HepG2 (cell line): ENCODE data around the gene RSL1D1. TPM values are rescaled to one million over a fixed set of nuclear protein-coding genes. Genes with fewer than 3 reads are reported as not detected.

ENCODE experiments used
- ATAC-seq: fragments of 200-7000 bp; cut with Tn5 transposase; 3 replicates; pipeline ENCODE4 v1.9.1; 2020; ENCODE audit warnings: mild to moderate bottlenecking, moderate library complexity
- BruUV-seq: library from RNA; stranded (reverse); fragments of 400-500 nt; replicated peaks from 2 replicates; lab custom pipeline; 2021; lab: Mats Ljungman, UMichigan
- CTCF ChIA-PET: fragments of 300-600 bp; formaldehyde crosslinking; extraction: SDS; loops from one replicate; lab custom pipeline; 2021; ENCODE audit warnings: low total read pairs, inconsistent platforms, low intra/inter-chr PET ratio; lab: Yijun Ruan, JAX
- POLR2A ChIA-PET: fragments of 350-600 bp; sonication (Branson Sonifier 250); formaldehyde crosslinking; loops from one replicate; lab custom pipeline; 2020; ENCODE audit warnings: antibody characterized with exemption, inconsistent platforms; lab: Yijun Ruan, JAX
- DNase-seq: peaks from one replicate; pipeline ENCODE4 v3.0.0-alpha.2; 2015; ENCODE audit warnings: low spot score
- FAIRE-seq: peaks from 3 replicates; lab custom pipeline; 2011; peaks lifted over from hg19 to GRCh38; lab: Jason Lieb, UNC
- H2AFZ ChIP-seq: one replicate; pipeline ENCODE4 v1.6.1; 2011; ENCODE audit warnings: low read length, inconsistent platforms
- H3K27ac ChIP-seq: fragments of 300-600 bp; 3 replicates; pipeline ENCODE4 v1.8.0; 2011; ENCODE audit warnings: mixed run types, mild to moderate bottlenecking, mixed read lengths, low read length, inconsistent platforms; ENCODE audit not compliant: insufficient read depth; ENCODE audit errors: extremely low read length
- H3K27me3 ChIP-seq, 2 experiments: fragments of 200-600 bp in 1 of 2; 2 replicates in 1 of 2; 3 replicates in 1 of 2; pipeline versions ENCODE4 v1.6.0 to v1.8.0; 2011; ENCODE audit warnings: low read length in 2 of 2, mild to moderate bottlenecking in 2 of 2, moderate library complexity in 2 of 2, inconsistent platforms in 1 of 2; ENCODE audit not compliant: insufficient read depth in 2 of 2, control insufficient read depth in 1 of 2
- H3K36me3 ChIP-seq, 2 experiments: fragments of 200-600 bp in 1 of 2; replicated peaks in 1 of 2; 2 replicates in 1 of 2; 3 replicates in 1 of 2; pipeline versions ENCODE4 v1.5.1 to v1.8.0; 2011; ENCODE audit warnings: low read length in 2 of 2, inconsistent platforms in 1 of 2; ENCODE audit not compliant: insufficient read depth in 2 of 2, control insufficient read depth in 1 of 2
- H3K4me1 ChIP-seq: 2 replicates; pipeline ENCODE4 v1.5.1; 2012; ENCODE audit warnings: low read length, inconsistent platforms; ENCODE audit not compliant: insufficient read depth
- H3K4me2 ChIP-seq: 2 replicates; pipeline ENCODE4 v1.6.0; 2011; ENCODE audit warnings: low read depth, low read length, inconsistent platforms
- H3K4me3 ChIP-seq, 3 experiments: fragments of 200-600 bp in 1 of 3; sonication (generic), shearing (Covaris generic) in 1 of 3; replicated peaks in 1 of 3; 2 replicates each; pipeline ENCODE4 v1.5.1; 2011 to 2016; ENCODE audit warnings: low read length in 3 of 3, inconsistent platforms in 2 of 3, low read depth in 2 of 3, mild to moderate bottlenecking in 2 of 3, control low read depth in 1 of 3, mixed read lengths in 1 of 3; ENCODE audit not compliant: insufficient read depth in 1 of 3
- H3K79me2 ChIP-seq: one replicate; pipeline ENCODE4 v1.6.1; 2011; ENCODE audit warnings: low read length, inconsistent platforms; ENCODE audit not compliant: insufficient read depth
- H3K9ac ChIP-seq: 2 replicates; pipeline ENCODE4 v1.6.0; 2011; ENCODE audit warnings: mild to moderate bottlenecking, low read depth, low read length, inconsistent platforms; ENCODE audit not compliant: insufficient read depth
- H3K9me3 ChIP-seq: 2 replicates; pipeline ENCODE4 v1.5.1; 2012; ENCODE audit warnings: mild to moderate bottlenecking, low read length
- H4K20me1 ChIP-seq: 2 replicates; pipeline ENCODE4 v1.6.0; 2011; ENCODE audit warnings: inconsistent platforms, mild to moderate bottlenecking, low read length, moderate library complexity; ENCODE audit not compliant: insufficient read depth
- FOXA3 ChIP-seq: IDR thresholded peaks from 2 replicates; pipeline ENCODE4 v1.6.1; 2016; ENCODE audit warnings: missing genetic modification reagents, missing compliant biosample characterization
- HMG20A ChIP-seq: IDR thresholded peaks from 2 replicates; pipeline ENCODE4 v1.6.1; 2016; ENCODE audit warnings: borderline replicate concordance
- MXD4 ChIP-seq: IDR thresholded peaks from 2 replicates; pipeline ENCODE4 v1.6.1; 2016; ENCODE audit warnings: mild to moderate bottlenecking, missing biosample characterization, missing genetic modification reagents
- SMARCC2 ChIP-seq: fragments of 450-650 bp; IDR thresholded peaks from 2 replicates; pipeline ENCODE4 v1.6.1; 2017; ENCODE audit warnings: antibody characterized with exemption, mild to moderate bottlenecking
- TBP ChIP-seq: sonication (generic); formaldehyde crosslinking; IDR thresholded peaks from 2 replicates; pipeline ENCODE4 v1.5.0; 2020; ENCODE audit warnings: missing genetic modification reagents
- THAP8 ChIP-seq: sonication (generic); formaldehyde crosslinking; IDR thresholded peaks from 2 replicates; pipeline ENCODE4 v1.5.1; 2020; ENCODE audit warnings: missing genetic modification reagents, mild to moderate bottlenecking, borderline replicate concordance
- ZBTB33 ChIP-seq: sonication (generic); formaldehyde crosslinking; IDR thresholded peaks from 2 replicates; pipeline ENCODE4 v1.4.0; 2020; ENCODE audit warnings: missing genetic modification reagents
- ZNF333 ChIP-seq: sonication (generic); formaldehyde crosslinking; IDR thresholded peaks from 2 replicates; pipeline ENCODE4 v1.4.0; 2020; ENCODE audit warnings: mild to moderate bottlenecking, missing genetic modification reagents, borderline replicate concordance
- ZNF639 ChIP-seq: conservative IDR thresholded peaks from 2 replicates; pipeline ENCODE4 v1.6.1; 2018; ENCODE audit warnings: missing genetic modification reagents
- ZNF724P ChIP-seq: sonication (generic); formaldehyde crosslinking; IDR thresholded peaks from 2 replicates; pipeline ENCODE4 v1.8.0; 2022; ENCODE audit warnings: missing genetic modification reagents, borderline replicate concordance
- ZNF800 ChIP-seq: sonication (generic); formaldehyde crosslinking; IDR thresholded peaks from 2 replicates; pipeline ENCODE4 v1.4.0; 2020; ENCODE audit warnings: missing genetic modification reagents
- ZNF839 ChIP-seq: sonication (generic); formaldehyde crosslinking; IDR thresholded peaks from 2 replicates; pipeline ENCODE4 v1.4.0; 2020; ENCODE audit warnings: missing genetic modification reagents, mild to moderate bottlenecking, borderline replicate concordance
- WGBS: methylation state at CpG from one replicate; pipeline ENCODE4 v1.1.6; 2017; ENCODE audit warnings: low lambda C conversion rate; 5-methylcytosine and 5-hydroxymethylcytosine counted together
- in situ Hi-C: cut with HindIII; loops from 2 replicates; pipeline ENCODE4 v1.10.0; 2017; ENCODE audit warnings: low pct_unique_long_range_greater_than_20kb; ENCODE audit not compliant: extremely low pct_ligation_motif_present
- intact Hi-C: fragments of 100-400 bp; cut with micrococcal nuclease; formaldehyde crosslinking; loops from one replicate; pipeline ENCODE4 v1.10.0; 2022; ENCODE audit not compliant: unreplicated experiment
- polyA plus RNA-seq, 8 experiments: library from polyadenylated mRNA; depleted of rRNA in 3 of 8; stranded (reverse) in 7 of 8; unstranded in 1 of 8; fragments of >200 nt; fragmentation: Illumina TruSeq in 4 of 8; extraction: Trizol in 4 of 8; gene quantifications; 2 replicates each; pipeline versions ENCODE4 v1.2.1 to v1.2.3, GENCODE V29; 2011 to 2016; ENCODE audit warnings: low read depth in 4 of 8, missing spikeins in 1 of 8, mixed read lengths in 1 of 8; ENCODE audit not compliant: insufficient read depth in 1 of 8
- total RNA-seq, 5 experiments: library from RNA; depleted of rRNA; stranded (reverse); fragments of >200 nt; fragmentation: Illumina TruSeq; extraction: Trizol; gene quantifications; 2 replicates each; pipeline ENCODE4 v1.2.3, GENCODE V29; 2016; ENCODE audit warnings: low read depth in 1 of 5
- TF ChIP-seq, protein P1 (sequence below): sonication (generic); formaldehyde crosslinking; IDR thresholded peaks from 2 replicates; pipeline ENCODE4 v1.4.0; 2020; ENCODE audit warnings: missing genetic modification reagents

Gene RSL1D1
- total and polyA plus RNA-seq, 2 of the 13 experiments (the other 11 are each of a cell fraction or from before 2014, with no cell fraction given): 187 to 343 TPM

GRCh38 chr16:11797957-11798299 lies 53.4 kb downstream of the RSL1D1 start (continued):
- TF ChIP-seq, protein P1, sequence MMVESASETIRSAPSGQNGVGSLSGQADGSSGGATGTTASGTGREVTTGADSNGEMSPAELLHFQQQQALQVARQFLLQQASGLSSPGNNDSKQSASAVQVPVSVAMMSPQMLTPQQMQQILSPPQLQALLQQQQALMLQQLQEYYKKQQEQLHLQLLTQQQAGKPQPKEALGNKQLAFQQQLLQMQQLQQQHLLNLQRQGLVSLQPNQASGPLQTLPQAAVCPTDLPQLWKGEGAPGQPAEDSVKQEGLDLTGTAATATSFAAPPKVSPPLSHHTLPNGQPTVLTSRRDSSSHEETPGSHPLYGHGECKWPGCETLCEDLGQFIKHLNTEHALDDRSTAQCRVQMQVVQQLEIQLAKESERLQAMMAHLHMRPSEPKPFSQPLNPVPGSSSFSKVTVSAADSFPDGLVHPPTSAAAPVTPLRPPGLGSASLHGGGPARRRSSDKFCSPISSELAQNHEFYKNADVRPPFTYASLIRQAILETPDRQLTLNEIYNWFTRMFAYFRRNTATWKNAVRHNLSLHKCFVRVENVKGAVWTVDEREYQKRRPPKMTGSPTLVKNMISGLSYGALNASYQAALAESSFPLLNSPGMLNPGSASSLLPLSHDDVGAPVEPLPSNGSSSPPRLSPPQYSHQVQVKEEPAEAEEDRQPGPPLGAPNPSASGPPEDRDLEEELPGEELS (CRISPR knock-in tag): no peak
- TF ChIP-seq ZNF333 (CRISPR knock-in tag): no peak
- no peak for TF ChIP-seq ZNF839
- TF ChIP-seq TBP (CRISPR knock-in tag): no peak

GRCh38 chr16:11797166-11797956 lies 54.0 kb downstream of the RSL1D1 start, which contains the start of gene ZC3H7A:
TSS of gene ZC3H7A (minus strand) at chr16:11797258. CDS start at chr16:11782354, 14,904 bp downstream.
- H3K9ac ChIP-seq: peak within 1 kb of the TSS; percentile 95
- BruUV-seq: TSS peak; percentile 86
- in situ Hi-C loops: no loop called here
- no peaks in the 10 kb centered on the region; a peak in 1 of 5 replicates for H3K27me3 ChIP-seq
- FAIRE-seq (peak; percentile 42), DNase-seq (peak; percentile 98), ATAC-seq (peak; percentile 96)
- no peak within 1 kb of the TSS for H2AFZ ChIP-seq
- peak within 1 kb of the TSS; percentile 79 to 100 (median 91) for H3K4me3 ChIP-seq
- H3K79me2 ChIP-seq: peaks cover 67% of the 10 kb centered on the region
- H3K4me1 ChIP-seq: peaks cover 78% of the 10 kb centered on the region
- peak within 1 kb of the TSS; percentile 94 for H3K4me2 ChIP-seq
- intact Hi-C loops: loop anchor here (5.0 to 10.0 kb wide), 2 partner anchors 115 to 213 kb away; partner anchors contain the start of gene LITAF
- ChIA-PET CTCF (interaction anchor here (1.1 kb wide), 1 partner anchor 74 kb away, joined by 3 read pairs; no protein-coding TSS in a partner anchor), POLR2A (interaction anchor here (0.5 to 5.9 kb wide), 60 partner anchors 11 to 489 kb away, joined by 3 to 207 read pairs (median 6); partner anchors contain the start of genes GSPT1, LITAF, RSL1D1 and TXNDC11)
- H4K20me1 ChIP-seq: peaks cover 33% of the 10 kb centered on the region
- H3K9me3 ChIP-seq: no peaks in the 10 kb centered on the region
- under 1% methylated on average over 51 of the region's 80 CpGs for WGBS
- peaks cover 0 to 8% of the 10 kb centered on the region in 2 experiments; a peak in 2 of 5 replicates for H3K36me3 ChIP-seq
- peak within 1 kb of the TSS; percentile 85 for H3K27ac ChIP-seq
- no peak for TF ChIP-seq ZNF724P
- TF ChIP-seq FOXA3 (CRISPR knock-in tag): peak; percentile 60; the same call in 1 of the 2 replicates
- TF ChIP-seq ZNF800 (CRISPR knock-in tag): peak; percentile 83
- no peak; the same call in 1 of the 2 replicates for TF ChIP-seq ZBTB33 (CRISPR knock-in tag)
- peak; percentile 95 for TF ChIP-seq THAP8
- peak; percentile 96 for TF ChIP-seq MXD4 (CRISPR knock-in tag)
- TF ChIP-seq SMARCC2: no peak
- TF ChIP-seq HMG20A (CRISPR knock-in tag): peak; percentile 73
- peak; percentile 93 for TF ChIP-seq ZNF639 (CRISPR knock-in tag)
